GM18873 (cell line): ENCODE measurements around the gene ANXA6.

Source experiments
- ATAC-seq: cut with Tn5 transposase; IDR thresholded peaks from one replicate; pipeline ENCODE4 v1.9.1; 2021; ENCODE audit warnings: mild to moderate bottlenecking, moderate library complexity, moderate number of reproducible peaks; ENCODE audit not compliant: unreplicated experiment, low FRiP score

Gene ANXA6

DNA sequence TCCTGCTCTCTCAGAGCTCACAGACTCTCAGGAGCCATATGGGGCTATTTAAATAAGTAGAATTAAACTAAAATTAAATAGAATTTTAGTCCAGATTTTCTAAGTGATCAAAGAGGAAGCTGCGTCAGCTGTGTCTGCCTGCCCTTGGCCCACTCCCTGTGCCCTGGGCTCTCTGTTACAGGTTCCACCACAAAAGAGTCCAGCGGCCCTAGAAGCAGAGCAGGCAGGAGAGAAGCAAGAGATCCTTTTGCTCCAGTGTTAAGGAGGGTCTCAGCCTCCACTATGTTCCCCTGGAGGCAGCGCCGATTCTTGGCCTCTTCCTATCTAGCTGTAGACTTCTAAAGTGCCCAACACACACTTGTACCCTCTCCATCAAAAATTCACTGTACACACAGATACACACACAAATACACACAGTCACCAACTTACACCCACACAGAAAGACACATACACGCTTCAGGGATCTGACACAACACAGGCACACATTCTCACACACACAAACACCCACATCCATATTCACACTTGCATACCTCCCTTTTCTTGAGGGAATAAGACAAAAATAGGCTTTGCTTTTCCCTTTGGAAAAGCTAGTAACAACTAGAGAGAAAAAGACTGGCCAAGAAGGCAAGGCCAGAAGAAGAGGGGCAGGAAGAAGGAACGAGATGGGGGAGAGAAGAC, 71.2 kb downstream of the ANXA6 start:
- ATAC-seq = no peak

DNA sequence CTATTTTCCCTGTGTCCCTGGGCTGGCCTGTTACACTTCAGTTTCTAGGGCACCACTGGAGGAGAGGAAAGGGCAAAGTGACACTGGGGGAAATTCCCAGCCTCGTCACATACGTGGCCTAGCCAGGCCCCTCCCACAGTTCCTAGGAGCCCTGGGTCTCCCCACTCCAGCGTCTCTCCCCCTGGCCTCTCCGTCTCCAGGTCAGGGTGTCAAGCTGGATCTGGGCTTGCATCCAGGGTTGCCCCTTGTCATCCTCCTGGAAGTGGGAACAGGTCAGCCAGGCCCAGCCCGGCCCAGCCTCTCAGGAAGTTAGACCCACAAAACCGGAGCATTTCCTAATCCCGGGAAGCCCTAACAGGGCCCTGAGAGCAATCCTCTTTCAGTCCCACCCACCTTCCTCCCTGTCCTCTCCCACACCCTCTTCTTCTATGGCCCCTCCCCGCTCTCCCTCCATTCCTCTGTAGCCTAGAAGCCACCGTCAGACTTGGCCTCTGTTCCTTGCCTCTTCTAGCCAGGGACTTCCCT, 72.0 kb downstream of the ANXA6 start:
- ATAC-seq = no peak

DNA sequence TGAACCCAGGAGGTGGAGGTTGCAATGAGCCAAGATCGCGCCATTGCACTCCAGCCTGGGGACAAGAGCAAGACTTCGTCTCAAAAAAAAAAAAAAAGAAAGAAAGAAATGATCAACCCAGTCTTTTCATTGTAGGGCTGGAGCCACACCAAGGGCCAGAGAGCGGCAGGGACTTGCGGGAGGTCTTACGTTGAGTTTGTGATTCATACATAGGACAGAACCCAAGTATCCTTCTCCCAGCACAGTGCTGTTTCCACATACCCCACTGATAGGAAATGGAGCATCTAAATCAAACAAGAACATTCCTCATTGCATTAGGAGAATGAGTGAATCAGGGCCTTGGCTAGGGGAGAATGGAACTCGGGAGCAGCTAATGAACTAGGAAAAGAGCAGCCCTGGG, 73.2 kb downstream of the ANXA6 start:
- ATAC-seq = no peak

DNA sequence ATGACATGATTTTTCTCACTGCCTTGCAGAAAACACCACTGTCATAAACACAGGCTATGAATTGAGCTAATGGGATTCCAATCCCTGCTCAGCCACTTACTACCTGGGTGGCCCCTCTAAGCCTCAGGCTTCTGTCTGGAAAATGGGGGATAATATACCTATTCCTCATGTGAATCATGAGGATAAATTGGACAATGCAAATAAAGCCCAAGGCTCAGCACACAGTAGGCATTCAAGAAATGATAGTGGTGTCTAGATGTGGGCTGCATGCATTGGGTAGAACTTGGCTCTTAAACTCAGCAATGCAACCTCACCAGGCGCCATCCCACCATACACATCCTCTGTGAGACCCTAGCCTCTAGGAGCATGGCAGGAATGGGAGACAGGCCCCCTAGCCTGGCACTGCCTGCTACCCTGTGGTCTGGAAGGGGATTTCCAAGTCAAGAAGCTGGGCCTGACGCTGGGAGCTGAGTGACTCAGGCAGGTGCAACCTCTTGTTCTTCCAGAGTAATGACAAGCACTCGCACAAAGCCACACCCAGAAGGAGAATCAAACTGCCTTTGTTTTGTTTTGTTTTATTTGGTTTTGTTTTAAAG, 74.4 kb downstream of the ANXA6 start:
- no peak for ATAC-seq

DNA sequence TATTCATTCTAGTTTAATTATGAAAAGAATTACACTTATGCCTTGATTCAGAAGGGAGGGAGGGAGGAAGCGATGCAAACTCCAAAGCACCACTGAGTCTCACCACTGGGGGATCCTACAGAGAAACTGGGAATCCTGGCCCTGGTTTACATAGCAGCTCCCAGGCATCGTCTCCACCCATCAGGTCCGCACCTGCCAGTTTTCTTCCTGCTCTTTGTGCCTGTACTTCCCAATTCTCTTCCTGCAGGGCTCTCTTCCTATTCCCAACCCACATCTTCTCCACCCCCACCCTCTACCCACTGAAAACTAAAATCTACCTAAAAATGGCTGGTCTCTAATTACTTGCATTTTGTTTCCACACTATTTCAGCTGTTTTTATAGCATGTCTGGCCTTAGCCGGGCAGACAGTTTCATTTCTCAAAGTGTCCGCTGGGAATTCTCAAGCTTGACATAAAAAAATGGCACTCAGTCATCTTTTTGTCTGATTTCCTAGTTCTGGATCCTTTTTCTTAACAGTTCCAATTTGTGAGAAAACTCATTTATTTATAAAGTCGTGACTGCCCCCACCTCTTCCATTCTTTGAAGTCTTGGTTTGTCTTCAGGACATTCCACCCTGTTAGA, 75.2 kb downstream of the ANXA6 start:
- ATAC-seq = no peak

DNA sequence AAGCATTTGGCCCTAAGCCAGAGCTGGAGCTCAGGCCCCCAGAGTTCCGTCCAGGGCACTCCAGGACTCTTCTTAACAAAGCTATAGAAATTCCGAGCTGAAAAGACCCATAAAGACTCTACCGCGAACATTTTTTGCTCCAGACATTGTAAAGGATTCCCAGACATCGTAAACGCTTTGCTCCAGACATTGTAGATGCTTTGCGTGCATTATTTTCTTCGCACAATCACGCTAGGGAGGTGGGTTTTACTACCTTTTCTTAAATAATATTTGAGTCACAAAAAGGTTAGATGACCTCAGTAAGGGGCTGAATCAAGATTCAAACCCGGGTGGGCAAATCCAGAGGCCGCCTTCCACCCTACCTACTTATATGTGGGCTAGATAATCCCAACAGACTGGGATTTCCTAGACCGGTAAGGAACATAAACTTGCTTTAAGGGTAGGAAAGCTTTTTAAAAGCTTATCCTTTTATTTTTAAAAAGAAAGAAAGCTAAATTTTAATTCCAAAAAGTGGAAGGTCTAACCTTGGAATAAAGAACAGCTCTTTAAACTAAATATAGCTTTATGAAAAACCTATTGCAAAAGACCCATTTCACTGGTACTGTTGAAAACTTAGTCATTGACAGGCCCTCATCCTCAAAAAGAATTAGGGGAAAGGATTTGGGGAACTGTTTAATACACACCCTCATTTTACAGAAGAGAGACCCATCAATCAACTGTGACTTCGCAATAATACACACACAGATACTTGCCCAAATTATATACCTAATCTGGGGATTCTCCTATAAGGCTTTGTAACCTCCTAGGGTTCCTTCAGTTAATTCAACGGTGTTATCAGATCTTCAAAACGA, 75.9 kb downstream of the ANXA6 start:
- ATAC-seq = no peak

DNA sequence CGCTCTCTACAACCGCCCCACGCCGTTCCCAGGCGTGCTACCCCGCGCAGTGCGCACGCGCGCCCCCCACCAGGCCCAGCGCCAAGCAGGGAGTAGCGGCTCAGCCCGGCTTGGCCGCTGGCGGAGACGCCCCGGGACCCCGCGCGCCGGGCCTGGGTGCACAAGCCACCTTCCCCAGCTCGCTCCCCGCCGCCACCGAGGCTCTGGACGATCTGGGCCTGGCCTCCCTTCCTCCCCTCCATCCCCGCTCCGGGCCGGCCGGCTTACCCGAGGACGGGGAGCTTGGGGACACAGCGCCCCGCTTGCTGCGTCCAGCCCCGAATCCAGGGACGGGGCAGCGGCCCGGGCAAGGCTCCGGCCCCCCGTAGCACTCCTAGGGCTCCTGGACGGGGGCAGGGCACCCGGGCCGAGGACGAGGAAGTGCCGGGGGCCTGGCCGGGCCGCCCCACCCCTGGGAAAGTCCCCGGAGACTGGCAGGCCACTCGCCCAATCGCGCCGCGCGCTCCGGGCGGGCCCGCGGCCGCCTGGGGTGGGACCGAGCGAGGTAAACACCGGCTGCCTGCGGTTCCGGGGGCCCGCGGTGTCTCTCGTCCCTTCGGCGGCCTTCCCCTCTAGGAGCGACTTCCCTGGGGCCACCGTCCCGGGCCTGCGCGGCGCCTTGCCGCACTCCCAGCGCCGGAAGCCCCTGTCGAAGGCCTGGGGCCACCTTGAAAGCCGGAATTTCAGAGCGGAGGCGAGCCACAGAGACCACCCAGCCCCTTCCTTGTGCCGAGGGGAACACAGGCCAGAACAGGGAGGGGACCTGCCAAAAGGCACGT, 76.8 kb downstream of the ANXA6 start, which contains the start of gene TNIP1:
Gene TNIP1 (minus strand): TSS at position 422 of the 818 bp plus-strand sequence. CDS start 15,939 bp downstream, outside the sequence.
- peak; percentile 52 for ATAC-seq

DNA sequence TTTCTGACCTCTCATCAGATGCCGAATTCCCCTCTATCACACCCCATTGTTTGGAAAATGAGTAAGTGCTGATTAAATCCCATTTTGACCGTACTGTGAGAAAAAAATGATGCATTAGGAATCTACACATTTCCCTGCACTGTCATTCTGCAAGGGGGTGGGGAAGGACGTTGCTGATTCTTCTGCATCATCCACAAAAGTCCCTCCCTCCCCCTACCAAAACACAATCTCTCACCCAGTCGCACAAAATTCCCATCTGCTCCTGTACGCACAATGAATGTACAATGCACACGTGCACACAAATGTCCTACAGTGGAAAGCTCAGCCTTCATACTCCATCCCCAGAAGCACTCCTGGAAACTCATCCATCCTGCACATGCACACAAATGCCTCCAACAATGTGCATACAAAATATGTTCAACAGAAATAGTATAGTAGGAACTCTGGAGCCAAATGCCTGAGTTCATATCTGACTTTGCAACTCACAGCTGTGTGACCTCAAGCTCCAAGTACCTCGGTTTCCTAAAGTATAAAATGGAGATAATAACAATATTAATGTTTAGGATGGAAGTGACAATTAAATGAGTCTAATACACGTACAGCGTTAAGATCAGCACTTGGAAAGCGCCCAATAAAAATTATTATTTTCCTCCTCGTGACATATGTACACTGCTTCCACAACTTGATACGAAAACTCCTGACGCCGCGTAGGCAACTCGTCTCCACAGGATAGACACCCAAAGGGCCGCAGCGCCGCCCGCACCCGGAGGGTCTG, 77.6 kb downstream of the ANXA6 start:
- ATAC-seq = no peak

DNA sequence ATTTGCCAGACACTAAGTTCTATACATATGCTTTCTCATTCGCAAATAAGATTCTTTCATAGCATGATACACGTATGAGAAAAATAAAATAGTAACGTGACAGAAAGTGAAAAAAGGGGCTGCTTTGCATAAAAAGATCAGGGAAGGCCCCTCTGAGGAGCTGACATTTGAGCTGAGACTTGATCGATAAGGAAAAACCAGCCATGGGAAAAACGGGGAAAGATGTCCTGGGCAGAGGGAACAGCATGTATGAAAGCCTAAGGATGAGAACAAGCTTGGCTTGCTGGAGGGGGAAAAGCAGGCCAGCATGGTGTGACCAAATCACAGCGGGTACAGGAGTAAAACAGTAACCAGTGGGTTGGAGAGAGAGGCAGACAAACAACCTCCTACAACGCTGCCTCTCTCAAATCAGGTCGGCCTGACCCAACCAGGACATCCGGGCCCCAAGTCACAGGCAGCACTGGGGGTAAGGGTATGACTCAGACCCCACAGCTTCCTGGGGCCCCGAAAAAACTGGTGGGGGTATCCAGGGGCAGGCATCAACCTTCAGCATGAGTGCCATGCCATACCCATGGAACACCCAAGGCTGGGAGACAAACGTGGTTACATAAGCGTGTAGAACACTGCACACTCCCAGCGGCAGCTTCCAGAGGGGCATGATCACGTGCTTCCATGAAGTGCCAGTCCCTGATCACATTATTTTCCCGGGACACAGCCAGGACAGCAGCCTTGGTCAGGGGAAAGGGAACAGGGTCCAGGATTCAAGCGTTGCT, 78.9 kb downstream of the ANXA6 start:
- peak; percentile 47 for ATAC-seq

DNA sequence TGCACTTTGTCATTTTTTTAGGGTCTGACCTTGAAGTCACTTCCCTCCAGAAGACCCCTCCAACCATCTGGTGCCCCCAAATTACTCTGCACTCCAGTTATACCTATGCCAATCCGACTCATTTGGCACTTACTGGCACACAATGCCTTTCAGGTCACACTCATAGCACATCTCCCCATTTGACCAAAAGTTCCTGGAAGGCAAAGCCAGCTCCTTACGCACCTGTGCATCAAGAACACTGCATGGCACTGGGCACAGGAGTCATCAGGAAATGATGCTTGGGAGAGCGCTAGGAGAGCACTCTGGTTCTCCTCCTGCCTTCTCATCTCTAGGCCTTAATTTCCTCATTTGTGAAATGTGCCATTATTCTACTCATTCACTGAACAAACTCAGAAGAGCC, 79.6 kb downstream of the ANXA6 start:
- no peak for ATAC-seq

DNA sequence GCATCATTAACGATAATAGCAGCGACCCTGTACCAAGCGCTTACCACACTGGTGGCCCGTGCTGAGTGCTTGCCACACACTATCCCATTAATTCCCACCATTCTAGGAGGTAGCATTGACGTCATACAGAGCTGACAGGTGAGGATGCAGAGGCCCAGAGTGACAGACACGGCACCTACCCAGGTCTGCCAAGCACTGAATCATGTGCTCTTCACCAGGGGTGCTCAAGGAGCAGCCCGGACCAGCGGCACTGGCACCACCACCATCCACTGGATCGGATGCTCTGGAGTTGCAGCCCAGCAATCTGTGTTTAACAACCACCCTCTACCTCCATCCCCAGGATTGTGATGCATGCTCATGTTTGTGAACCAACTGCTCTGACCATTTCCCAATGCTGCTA, 80.2 kb downstream of the ANXA6 start:
- ATAC-seq = no peak

DNA sequence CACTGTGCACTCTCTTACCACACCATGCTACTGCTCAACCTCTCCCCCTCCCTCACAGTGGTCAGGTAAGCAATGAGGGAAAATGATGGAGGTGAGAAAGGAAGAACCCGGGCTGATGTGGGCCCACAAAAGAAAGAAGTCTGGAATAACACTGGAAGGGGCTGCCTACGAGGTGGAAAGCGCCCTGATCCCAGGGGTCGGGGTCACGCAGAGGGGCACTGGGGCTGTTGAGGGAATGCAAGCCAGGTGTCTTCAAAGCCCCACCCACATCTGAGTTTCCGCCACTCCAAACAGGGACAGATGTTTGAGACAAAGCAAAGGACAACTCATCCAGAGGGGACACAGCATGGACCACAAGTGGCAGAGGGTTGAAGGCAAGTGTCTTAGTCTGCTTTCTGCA, 81.0 kb downstream of the ANXA6 start:
- no peak for ATAC-seq

DNA sequence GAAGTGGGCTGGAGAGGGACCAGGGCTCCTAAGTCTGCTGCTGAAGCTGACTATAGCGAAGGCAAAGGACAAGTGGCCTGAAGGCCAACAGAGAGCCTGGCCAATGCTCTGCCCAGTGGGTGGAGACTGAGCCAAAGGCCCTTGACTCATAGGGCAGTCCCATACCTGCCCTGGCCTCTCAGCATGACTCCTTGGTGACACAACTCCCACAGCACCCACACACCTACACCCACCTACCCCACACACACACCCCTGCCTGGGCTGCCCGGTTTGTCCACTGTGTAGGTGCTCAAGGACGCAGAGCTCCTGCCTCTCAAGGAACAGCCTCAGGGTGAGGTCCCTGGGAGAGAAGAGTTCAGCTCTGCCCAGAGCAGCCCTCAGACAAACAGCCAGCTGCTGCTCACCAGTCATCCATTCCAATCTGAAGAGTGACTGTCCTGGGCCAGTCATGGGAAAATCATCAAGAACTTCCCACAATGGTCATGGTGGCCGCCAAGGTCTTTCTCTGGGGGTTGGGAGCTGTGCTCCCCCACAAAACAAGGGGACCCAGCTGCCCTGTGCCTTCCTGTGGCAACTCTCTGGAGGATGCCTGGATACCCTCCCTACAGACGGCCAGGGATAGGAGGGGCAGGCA, 81.8 kb downstream of the ANXA6 start:
- ATAC-seq = no peak

DNA sequence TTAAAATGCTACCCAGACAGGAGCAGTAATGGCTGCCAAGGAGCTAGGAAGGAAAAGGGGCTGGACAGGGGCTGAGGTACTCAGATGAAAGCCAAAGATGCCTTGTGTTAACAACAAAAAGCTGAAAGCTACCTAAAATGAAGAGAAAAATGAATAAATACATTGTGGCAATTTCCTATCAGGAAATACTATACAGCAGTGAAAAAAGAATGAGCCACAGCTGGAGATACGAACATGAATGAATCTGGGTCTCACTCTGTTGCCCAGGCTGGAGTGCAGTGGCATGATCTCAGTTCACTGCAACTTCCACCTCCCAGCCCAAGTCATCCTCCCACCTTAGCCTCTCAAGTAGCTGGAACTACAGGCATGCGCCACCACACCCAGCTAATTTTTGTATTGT, 83.0 kb downstream of the ANXA6 start:
- no peak for ATAC-seq

DNA sequence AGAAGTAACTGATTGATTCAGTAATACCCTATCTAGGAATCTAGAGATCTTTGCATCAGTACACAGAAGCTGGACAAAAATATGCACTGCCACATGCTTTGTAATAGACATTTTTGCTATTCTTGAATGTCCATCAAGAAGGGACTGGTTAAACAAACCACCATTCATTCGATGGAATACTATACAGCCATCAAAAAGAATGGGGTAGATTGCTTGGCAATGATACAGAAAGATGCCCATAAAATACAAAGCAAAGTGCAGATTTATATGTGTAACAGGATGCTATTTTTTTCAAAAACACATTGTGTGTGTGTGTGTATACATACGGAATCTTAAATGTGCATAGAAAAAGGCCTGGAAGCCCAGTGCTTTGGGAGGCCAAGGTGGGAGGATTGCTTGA, 84.3 kb downstream of the ANXA6 start:
- no peak for ATAC-seq

DNA sequence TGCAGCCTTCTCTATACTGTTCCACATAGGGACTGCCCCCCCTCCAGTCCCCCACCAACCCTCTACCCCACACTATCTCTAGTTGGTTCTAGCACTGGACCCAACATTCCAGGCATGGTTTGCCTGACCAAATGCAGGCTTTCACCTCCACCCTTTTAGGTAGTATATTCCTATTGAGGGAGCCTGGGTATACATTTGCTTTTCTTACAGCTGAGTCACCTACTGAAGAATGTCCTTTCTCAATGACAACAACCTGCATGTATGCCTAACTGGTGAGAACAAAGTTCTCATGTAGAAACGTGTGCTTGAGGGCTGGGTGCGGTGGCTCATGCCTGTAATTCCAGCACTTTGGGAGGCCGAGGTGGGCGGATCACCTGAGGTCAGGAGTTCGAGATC, 85.0 kb downstream of the ANXA6 start:
- ATAC-seq = no peak

DNA sequence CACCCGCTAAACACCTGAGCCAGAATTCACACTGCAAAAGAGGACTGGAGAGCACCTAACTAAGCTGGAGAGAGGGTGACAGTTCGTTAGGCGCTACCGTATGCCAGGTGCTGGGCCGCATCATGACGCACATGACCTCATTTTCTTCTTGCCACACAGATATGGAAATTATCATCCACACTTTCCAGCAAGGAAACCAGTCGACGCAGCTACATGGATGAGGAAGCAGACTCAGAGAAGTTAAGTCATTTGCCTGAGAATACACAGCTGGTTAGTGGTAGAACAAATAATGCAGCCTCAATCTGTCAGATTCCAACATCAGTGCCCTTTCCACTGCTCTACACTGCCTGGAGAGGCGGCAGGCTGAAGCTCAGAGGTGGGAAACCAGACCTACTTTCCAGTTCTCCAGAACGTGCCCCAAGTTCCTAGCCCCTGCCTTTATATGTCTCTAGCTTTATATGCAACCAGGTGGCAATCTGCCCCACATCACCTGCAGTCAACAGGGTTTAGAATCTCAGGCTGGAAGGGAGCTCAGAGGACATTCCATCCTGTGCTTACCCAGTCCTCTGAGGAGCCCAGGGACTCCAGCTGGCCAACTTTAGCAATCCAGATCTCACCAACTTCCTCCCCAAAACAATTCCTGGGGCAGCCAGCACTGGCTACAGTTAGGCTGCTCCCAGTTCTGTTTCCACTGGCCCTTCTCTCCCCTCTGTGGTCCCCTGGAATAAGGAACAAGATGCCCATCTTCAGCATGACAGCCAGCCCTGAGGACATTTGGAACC, 85.5 kb downstream of the ANXA6 start:
- no peak for ATAC-seq
